PC-3 (cell line): ENCODE results near the gene SLAMF6. TPM values are rescaled to one million over a fixed set of nuclear protein-coding genes. Genes with fewer than 3 reads are reported as not detected.

Experiments
- ATAC-seq: fragments of 200-7000 bp; cut with Tn5 transposase; 2 replicates; pipeline ENCODE4 v1.9.1; 2020; ENCODE audit warnings: mild to moderate bottlenecking, moderate library complexity
- BruUV-seq: library from RNA; stranded (reverse); fragments of 400-500 nt; replicated peaks from 2 replicates; lab custom pipeline; 2021; lab: Mats Ljungman, UMichigan
- CTCF ChIA-PET: fragments of 300-600 bp; sonication (Branson Sonifier 250); formaldehyde crosslinking; loops from one replicate; lab custom pipeline; 2022; ENCODE audit warnings: antibody characterized with exemption; lab: Charles Lee
- POLR2A ChIA-PET: fragments of 300-600 bp; sonication (Branson Sonifier 250); formaldehyde crosslinking; loops from one replicate; lab custom pipeline; 2022; ENCODE audit warnings: antibody characterized with exemption; ENCODE audit not compliant: unreplicated experiment; lab: Charles Lee
- DNase-seq: peaks from one replicate; pipeline ENCODE4 v3.0.0-alpha.2; 2015
- H2AFZ ChIP-seq: fragments of 300-600 bp; sonication (generic); 2 replicates; pipeline ENCODE4 v1.6.0; 2016; ENCODE audit warnings: antibody characterized with exemption, low read length
- H3F3A ChIP-seq: fragments of 300-600 bp; sonication (generic); one replicate; pipeline ENCODE4 v1.6.0; 2017; ENCODE audit warnings: antibody characterized with exemption, low read length, control low read depth, mild to moderate bottlenecking; ENCODE audit not compliant: unreplicated experiment
- H3K27ac ChIP-seq: fragments of 300-600 bp; sonication (generic); 2 replicates; pipeline ENCODE4 v1.5.1; 2016; ENCODE audit warnings: mild to moderate bottlenecking, low read length
- H3K27me3 ChIP-seq: fragments of 300-600 bp; sonication (generic); 2 replicates; pipeline ENCODE4 v1.6.1; 2016; ENCODE audit warnings: low read length, mixed read lengths
- H3K36me3 ChIP-seq: fragments of 300-600 bp; sonication (generic); 2 replicates; pipeline ENCODE4 v1.6.1; 2016; ENCODE audit warnings: low read depth, mixed run types, low read length, mixed read lengths
- H3K4me1 ChIP-seq: fragments of 300-600 bp; sonication (generic); 2 replicates; pipeline ENCODE4 v1.5.1; 2016; ENCODE audit warnings: low read length; ENCODE audit not compliant: insufficient read depth
- H3K4me2 ChIP-seq: fragments of 300-600 bp; sonication (generic); 2 replicates; pipeline ENCODE4 v1.6.0; 2016; ENCODE audit warnings: low read length
- H3K4me3 ChIP-seq: fragments of 300-600 bp; sonication (generic); 2 replicates; pipeline ENCODE4 v1.5.1; 2016; ENCODE audit warnings: mild to moderate bottlenecking, low read length, mixed read lengths
- H3K79me2 ChIP-seq: fragments of 300-600 bp; sonication (generic); 2 replicates; pipeline ENCODE4 v1.6.1; 2017; ENCODE audit warnings: low read length, mixed read lengths
- H3K9ac ChIP-seq: fragments of 300-600 bp; sonication (generic); 2 replicates; pipeline ENCODE4 v1.6.0; 2016; ENCODE audit warnings: mild to moderate bottlenecking, low read length
- H3K9me2 ChIP-seq: fragments of 300-600 bp; sonication (generic); replicated peaks from 2 replicates; pipeline ENCODE4 v1.6.1; 2016; ENCODE audit warnings: mixed run types, low read length, mixed read lengths
- H3K9me3 ChIP-seq: fragments of 300-600 bp; sonication (generic); 2 replicates; pipeline ENCODE4 v1.6.1; 2016; ENCODE audit warnings: low read length, mixed read lengths
- H4K20me1 ChIP-seq: fragments of 300-600 bp; sonication (generic); 2 replicates; pipeline ENCODE4 v1.6.1; 2016; ENCODE audit warnings: low read length, mixed read lengths
- EZH2 ChIP-seq: fragments of 300-600 bp; sonication (generic); IDR thresholded peaks from one replicate; pipeline ENCODE4 v1.6.1; 2017; ENCODE audit warnings: antibody characterized with exemption, mild to moderate bottlenecking, low read length; ENCODE audit not compliant: unreplicated experiment
- EZH2phosphoT487 ChIP-seq: fragments of 300-600 bp; sonication (generic); IDR thresholded peaks from 2 replicates; pipeline ENCODE4 v1.6.1; 2018; ENCODE audit warnings: mild to moderate bottlenecking, antibody characterized with exemption, low read length, borderline replicate concordance
- intact Hi-C: fragments of 100-400 bp; cut with micrococcal nuclease; formaldehyde crosslinking; loops from 2 replicates; pipeline ENCODE4 v1.9.0; 2023
- total RNA-seq: library from RNA; depleted of rRNA; stranded (reverse); fragments of >200 nt; gene quantifications from 2 replicates; pipeline ENCODE4 v1.2.3, GENCODE V29; 2014
- TF ChIP-seq, protein P1 (sequence below): fragments of 300-600 bp; sonication (generic); conservative IDR thresholded peaks from 2 replicates; pipeline ENCODE4 v1.5.1; 2017; ENCODE audit warnings: antibody characterized with exemption, low read depth, mild to moderate bottlenecking, low read length

SLAMF6 gene
- total RNA-seq, 1 experiment from 2014 or later, result not detected

DNA sequence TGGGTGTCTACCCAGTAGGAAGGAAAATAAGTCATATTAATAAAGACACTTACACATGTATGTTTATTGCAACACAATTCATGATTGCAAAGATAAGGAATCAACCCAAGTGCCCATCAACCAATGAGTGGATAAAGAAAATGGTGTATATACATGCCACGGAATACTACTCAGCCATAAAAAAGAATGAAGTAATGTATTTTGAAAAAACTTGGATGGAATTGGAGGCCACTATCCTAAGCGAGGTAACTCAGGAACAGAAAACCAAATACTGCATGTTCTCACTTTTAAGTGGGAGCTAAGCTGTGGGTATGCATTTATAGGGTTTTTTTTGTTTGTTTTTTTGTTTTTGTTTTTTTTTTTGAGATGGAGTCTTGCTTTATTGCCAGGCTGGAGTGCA lies 73.6 kb downstream of the SLAMF6 start:
- H3K9me3 ChIP-seq, result no peaks in the 10 kb centered on the region
- ChIA-PET POLR2A (no interaction called here), CTCF (no interaction called here)
- no TSS peak for BruUV-seq
- peaks cover 61% of the 10 kb centered on the region for H3K27me3 ChIP-seq
- no peaks in the 10 kb centered on the region for H3K79me2 ChIP-seq
- H3K9me2 ChIP-seq, result no peaks in the 10 kb centered on the region
- H3K27ac ChIP-seq, result no peak overlapping the region
- DNase-seq (no peak), ATAC-seq (no peak)
- H2AFZ ChIP-seq, result no peak overlapping the region
- no peaks in the 10 kb centered on the region for H4K20me1 ChIP-seq
- intact Hi-C loops, result no loop called here
- H3F3A ChIP-seq, result no peaks in the 10 kb centered on the region
- H3K9ac ChIP-seq, result no peak overlapping the region
- H3K4me1 ChIP-seq, result no peaks in the 10 kb centered on the region
- no peak for TF ChIP-seq EZH2
- no peak for TF ChIP-seq EZH2phosphoT487
- TF ChIP-seq, protein P1, sequence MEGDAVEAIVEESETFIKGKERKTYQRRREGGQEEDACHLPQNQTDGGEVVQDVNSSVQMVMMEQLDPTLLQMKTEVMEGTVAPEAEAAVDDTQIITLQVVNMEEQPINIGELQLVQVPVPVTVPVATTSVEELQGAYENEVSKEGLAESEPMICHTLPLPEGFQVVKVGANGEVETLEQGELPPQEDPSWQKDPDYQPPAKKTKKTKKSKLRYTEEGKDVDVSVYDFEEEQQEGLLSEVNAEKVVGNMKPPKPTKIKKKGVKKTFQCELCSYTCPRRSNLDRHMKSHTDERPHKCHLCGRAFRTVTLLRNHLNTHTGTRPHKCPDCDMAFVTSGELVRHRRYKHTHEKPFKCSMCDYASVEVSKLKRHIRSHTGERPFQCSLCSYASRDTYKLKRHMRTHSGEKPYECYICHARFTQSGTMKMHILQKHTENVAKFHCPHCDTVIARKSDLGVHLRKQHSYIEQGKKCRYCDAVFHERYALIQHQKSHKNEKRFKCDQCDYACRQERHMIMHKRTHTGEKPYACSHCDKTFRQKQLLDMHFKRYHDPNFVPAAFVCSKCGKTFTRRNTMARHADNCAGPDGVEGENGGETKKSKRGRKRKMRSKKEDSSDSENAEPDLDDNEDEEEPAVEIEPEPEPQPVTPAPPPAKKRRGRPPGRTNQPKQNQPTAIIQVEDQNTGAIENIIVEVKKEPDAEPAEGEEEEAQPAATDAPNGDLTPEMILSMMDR, result no peak
- H3K36me3 ChIP-seq, result no peaks in the 10 kb centered on the region
- H3K4me2 ChIP-seq, result no peak overlapping the region
- H3K4me3 ChIP-seq, result no peak overlapping the region

DNA sequence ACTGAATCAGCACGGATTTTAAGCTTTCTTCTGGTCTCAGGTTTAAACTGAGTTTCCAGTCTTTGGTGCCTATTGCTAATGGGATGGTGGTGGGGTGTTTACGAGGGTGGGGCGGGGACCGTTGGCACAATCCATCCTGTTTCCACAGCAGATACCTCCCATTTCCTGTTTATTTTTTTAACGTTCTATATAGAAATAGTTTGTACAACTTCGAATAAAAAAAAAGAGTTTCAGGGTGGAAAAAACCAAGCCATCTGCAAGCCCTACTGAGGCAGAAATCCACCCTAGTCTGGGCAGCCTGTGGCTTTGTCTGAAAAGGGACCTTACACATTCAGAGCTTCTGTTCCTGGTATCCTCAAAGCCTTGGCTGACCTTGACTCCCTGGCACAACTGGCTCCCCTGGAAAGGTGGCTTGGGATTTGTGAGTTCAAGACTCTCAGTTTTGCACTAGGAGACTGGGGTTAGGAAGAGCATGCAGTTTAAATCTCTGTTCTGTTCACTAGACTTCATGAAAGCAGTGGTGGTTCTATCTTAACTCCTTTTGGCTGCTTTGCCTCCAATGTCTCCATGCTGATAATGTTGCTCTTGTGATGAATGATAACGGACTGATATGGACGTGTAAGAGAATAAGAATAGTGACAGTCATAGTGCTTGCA lies 76.0 kb downstream of the SLAMF6 start:
- ChIA-PET POLR2A (no interaction called here), CTCF (no interaction called here)
- no peaks in the 10 kb centered on the region for H3K9me2 ChIP-seq
- no peaks in the 10 kb centered on the region for H3K9me3 ChIP-seq
- H3K79me2 ChIP-seq, result no peaks in the 10 kb centered on the region
- H3F3A ChIP-seq, result no peaks in the 10 kb centered on the region
- no peak overlapping the region for H3K27ac ChIP-seq
- H4K20me1 ChIP-seq, result no peaks in the 10 kb centered on the region
- intact Hi-C loops, result no loop called here
- ATAC-seq (no peak), DNase-seq (no peak)
- H3K9ac ChIP-seq, result no peak overlapping the region
- H3K4me3 ChIP-seq, result no peak overlapping the region
- no peaks in the 10 kb centered on the region for H3K36me3 ChIP-seq
- H3K4me1 ChIP-seq, result no peaks in the 10 kb centered on the region
- no TSS peak for BruUV-seq
- TF ChIP-seq, protein P1, result no peak
- no peak for TF ChIP-seq EZH2
- no peak for TF ChIP-seq EZH2phosphoT487
- H2AFZ ChIP-seq, result no peak overlapping the region
- H3K4me2 ChIP-seq, result no peak overlapping the region
- peaks cover 46% of the 10 kb centered on the region for H3K27me3 ChIP-seq

GRCh38 chr1:160439718-160440117 lies 83.3 kb downstream of the SLAMF6 start:
- Histone ChIP-seq H3K4me1 (no peaks in the 10 kb centered on the region), H3F3A (no peaks in the 10 kb centered on the region), H4K20me1 (no peaks in the 10 kb centered on the region), H3K36me3 (no peaks in the 10 kb centered on the region), H3K27me3 (peaks cover 48% of the 10 kb centered on the region), H3K9me2 (no peaks in the 10 kb centered on the region), H3K4me2 (no peak overlapping the region), H3K4me3 (no peak overlapping the region), H3K9me3 (no peaks in the 10 kb centered on the region), H3K27ac (no peak overlapping the region), H3K9ac (no peak overlapping the region), H3K79me2 (no peaks in the 10 kb centered on the region), H2AFZ (no peak overlapping the region)
- TF ChIP-seq EZH2, result no peak
- TF ChIP-seq EZH2phosphoT487, result no peak
- TF ChIP-seq, protein P1, result no peak
- intact Hi-C loops, result no loop called here
- DNase-seq (no peak), ATAC-seq (no peak)
- BruUV-seq, result no TSS peak
- ChIA-PET POLR2A (no interaction called here), CTCF (no interaction called here)
